ENCODE results near the gene PLRG1.

DNA sequence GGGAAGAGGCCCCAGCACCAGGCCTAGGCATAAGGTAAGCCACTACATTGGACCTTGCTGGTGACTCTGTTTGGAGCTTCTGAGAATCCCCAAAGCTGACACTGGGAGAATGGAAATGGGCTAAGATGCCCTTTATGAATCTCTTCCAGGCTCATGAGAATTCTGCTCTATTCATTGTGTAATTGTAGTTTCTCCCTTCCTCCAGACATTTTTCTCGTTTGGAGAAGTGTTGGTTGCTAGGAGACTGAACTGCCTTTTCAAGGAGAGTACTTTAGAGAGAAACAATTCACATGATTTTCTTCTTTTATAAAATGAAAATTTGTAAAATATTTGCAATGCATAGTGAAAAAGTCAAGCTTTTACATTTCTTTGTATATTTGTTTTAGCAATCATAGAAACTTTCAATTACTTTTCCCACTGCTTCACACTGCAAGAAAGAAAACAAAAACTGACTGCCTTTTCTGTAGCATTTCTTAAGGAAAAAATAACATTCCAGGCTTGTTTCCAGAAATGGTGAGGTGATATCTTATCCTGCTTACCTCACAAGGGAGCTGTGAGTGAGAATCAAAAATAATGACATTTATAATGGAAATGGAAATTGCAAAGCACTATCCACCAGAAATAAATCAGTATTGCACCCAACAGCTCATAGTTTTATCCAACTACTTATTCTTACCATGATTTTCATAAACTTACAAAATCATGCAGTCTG lies 33.7 kb downstream of the PLRG1 start:
- no peak for TF ChIP-seq CTCF (IDR thresholded peaks at IDR 0.05; ENCODE audit: low read length)
- TF ChIP-seq EZH2 (IDR thresholded peaks at IDR 0.05; ENCODE audit: borderline replicate concordance, low read length), result no peak

Measured in OCI-LY1 (cell line).